ENCODE results near the gene IKBKE.
A peak's percentile ranks its signal among the peaks of the same experiment; 100 is the strongest.

IKBKE gene

GRCh38 chr1:206514813-206515387, 44.6 kb downstream of the IKBKE start:
- no peak for DNase-seq

GRCh38 chr1:206516728-206516990, 46.4 kb downstream of the IKBKE start:
- DNase-seq = no peak

GRCh38 chr1:206517784-206518183, 47.5 kb downstream of the IKBKE start:
- no peak for DNase-seq

GRCh38 chr1:206518206-206518605, 47.9 kb downstream of the IKBKE start:
- no peak for DNase-seq

- no peak for DNase-seq
These were observed 48.5 kb downstream of the IKBKE start for GRCh38 chr1:206518743-206519142.

- DNase-seq = no peak
These were observed 50.9 kb downstream of the IKBKE start for GRCh38 chr1:206521127-206521526.

- DNase-seq = no peak
These were observed 51.6 kb downstream of the IKBKE start for GRCh38 chr1:206521694-206522402.

GRCh38 chr1:206524739-206525364, 54.6 kb downstream of the IKBKE start:
- DNase-seq = no peak

- no peak for DNase-seq
These were observed 56.0 kb downstream of the IKBKE start for GRCh38 chr1:206526064-206526911.

GRCh38 chr1:206529425-206529824, 59.1 kb downstream of the IKBKE start:
- no peak for DNase-seq

- no peak for DNase-seq
These were observed 62.1 kb downstream of the IKBKE start for GRCh38 chr1:206532368-206532767.

GRCh38 chr1:206534552-206534951, 64.3 kb downstream of the IKBKE start:
- DNase-seq = no peak

GRCh38 chr1:206535853-206536188, 65.5 kb downstream of the IKBKE start:
- no peak for DNase-seq

GRCh38 chr1:206537141-206537540, 66.9 kb downstream of the IKBKE start:
- DNase-seq = no peak

GRCh38 chr1:206538086-206538770, 68.0 kb downstream of the IKBKE start:
- no peak for DNase-seq

GRCh38 chr1:206538901-206539640, 68.8 kb downstream of the IKBKE start:
- no peak for DNase-seq

GRCh38 chr1:206540044-206540780, 69.9 kb downstream of the IKBKE start:
- no peak for DNase-seq

- DNase-seq = no peak
These were observed 71.1 kb downstream of the IKBKE start for GRCh38 chr1:206541236-206541833.

- DNase-seq = peak; percentile 70
These were observed 74.4 kb downstream of the IKBKE start for GRCh38 chr1:206544562-206545257.

GRCh38 chr1:206545351-206545750, 75.1 kb downstream of the IKBKE start:
- no peak for DNase-seq
